ENCODE measurements around the gene GSTT4. TPM values are rescaled to one million over a fixed set of nuclear protein-coding genes. Genes with fewer than 3 reads are reported as not detected.
"Not testable (repeated sequence)": the region's sequence is repeated elsewhere in the genome, so short reads cannot be mapped to it uniquely, and the experiment has no call there.

GSTT4 gene
- total and polyA plus RNA-seq, 5 donors = not detected

- H3K4me1 ChIP-seq (ENCODE audit: control insufficient read depth, insufficient read depth, low read length); H3K27me3 ChIP-seq (ENCODE audit: control insufficient read depth, insufficient read depth); H3K9me3 ChIP-seq (ENCODE audit: control insufficient read depth, low read length); ATAC-seq; intact Hi-C loops (cut with DNase I); DNase-seq; H3K4me3 ChIP-seq (ENCODE audit: low read length); H3K27ac ChIP-seq (ENCODE audit: low read length): not testable (repeated sequence)
- WGBS = 65% methylated on average over 4 of the region's 4 CpGs
These were observed 51.8 kb downstream of the GSTT4 start for GRCh38 chr22:23953485-23953884.

GRCh38 chr22:23952794-23953405 lies 52.4 kb downstream of the GSTT4 start:
- H3K27ac ChIP-seq (ENCODE audit: low read length); intact Hi-C loops (cut with DNase I); H3K4me1 ChIP-seq (ENCODE audit: control insufficient read depth, insufficient read depth, low read length); H3K27me3 ChIP-seq (ENCODE audit: control insufficient read depth, insufficient read depth); H3K4me3 ChIP-seq (ENCODE audit: low read length); H3K9me3 ChIP-seq (ENCODE audit: control insufficient read depth, low read length); ATAC-seq; DNase-seq: not testable (repeated sequence)
- WGBS = 73% methylated on average over 11 of the region's 11 CpGs

DNA sequence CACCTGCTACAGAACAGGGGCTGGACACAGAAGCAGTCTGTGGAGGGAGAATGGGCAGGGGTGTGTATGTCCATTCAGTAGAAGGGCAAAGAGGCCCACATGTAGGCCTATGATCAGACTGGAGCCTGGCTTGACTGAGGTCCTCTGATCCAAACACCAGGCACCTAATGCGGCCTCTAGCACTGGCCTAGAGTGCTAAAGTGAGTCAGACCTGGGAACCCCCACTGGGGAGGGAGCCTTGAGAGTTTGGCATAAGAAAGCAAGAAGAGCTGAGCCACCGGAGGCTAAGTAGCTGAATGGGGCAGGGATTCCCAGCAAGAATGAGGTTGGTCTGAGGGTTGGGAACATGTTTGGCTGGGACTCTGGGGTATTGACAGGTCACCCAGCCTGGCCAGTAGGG lies 53.9 kb downstream of the GSTT4 start:
- H3K4me3 ChIP-seq (ENCODE audit: low read length); intact Hi-C loops (cut with DNase I): not testable (repeated sequence)
- peak in 1 of 2 donors; percentile 15 for ATAC-seq

GRCh38 chr22:23949764-23950163 lies 55.5 kb downstream of the GSTT4 start:
- H3K9me3 ChIP-seq (ENCODE audit: control insufficient read depth, low read length); H3K4me1 ChIP-seq (ENCODE audit: control insufficient read depth, insufficient read depth, low read length); H3K27me3 ChIP-seq (ENCODE audit: control insufficient read depth, insufficient read depth); intact Hi-C loops (cut with DNase I); H3K27ac ChIP-seq (ENCODE audit: low read length); DNase-seq; ATAC-seq; H3K4me3 ChIP-seq (ENCODE audit: low read length): not testable (repeated sequence)
- 78% methylated on average over 17 of the region's 18 CpGs for whole genome bisulfite sequencing

More for the DNA sequence above, 53.9 kb downstream of the GSTT4 start:
- DNase-seq; H3K9me3 ChIP-seq (ENCODE audit: control insufficient read depth, low read length); H3K27ac ChIP-seq (ENCODE audit: low read length); H3K27me3 ChIP-seq (ENCODE audit: control insufficient read depth, insufficient read depth); H3K4me1 ChIP-seq (ENCODE audit: control insufficient read depth, insufficient read depth, low read length): not testable (repeated sequence)
- WGBS = 98% methylated on average over 2 of the region's 2 CpGs

Other genes starting within 250 kb of the GSTT4 start
- gene C22orf15, start 242.5 kb downstream of the GSTT4 start, total RNA-seq = under 1 TPM in 1 of 4 donors, not detected in 3; 0.21 TPM
- gene C22orf15, start 242.5 kb downstream of the GSTT4 start, polyA plus RNA-seq = not detected
- gene CHCHD10, start 237.5 kb downstream of the GSTT4 start, total RNA-seq = 1,000 to 10,000 TPM in 3 of 4 donors, 100 to 1,000 TPM in 1; 993 to 1,434 (median 1,175) TPM
- 1,153 TPM for gene CHCHD10, start 237.5 kb downstream of the GSTT4 start, polyA plus RNA-seq
- gene MMP11, start 232.6 kb downstream of the GSTT4 start, total RNA-seq = 10 to 100 TPM in 2 of 4 donors, 1 to 10 TPM in 2; 2.8 to 15.4 (median 11.5) TPM
- 5.9 TPM for gene MMP11, start 232.6 kb downstream of the GSTT4 start, polyA plus RNA-seq
- 10 to 100 TPM; 48.8 to 55.9 (median 49.4) TPM for gene SMARCB1, start 218.5 kb downstream of the GSTT4 start, total RNA-seq
- 41.1 TPM for gene SMARCB1, start 218.5 kb downstream of the GSTT4 start, polyA plus RNA-seq
- gene DERL3, start 166.4 kb downstream of the GSTT4 start, total RNA-seq = 10 to 100 TPM in 2 of 4 donors, 1 to 10 TPM in 2; 6.1 to 11.6 (median 9.2) TPM
- gene DERL3, start 166.4 kb downstream of the GSTT4 start, polyA plus RNA-seq = 5.0 TPM
- gene SLC2A11, start 147.6 kb downstream of the GSTT4 start, total RNA-seq = 10 to 100 TPM; 12.0 to 27.2 (median 21.0) TPM
- gene SLC2A11, start 147.6 kb downstream of the GSTT4 start, polyA plus RNA-seq = 23.4 TPM
- gene MIF, start 111.1 kb downstream of the GSTT4 start, total RNA-seq = 100 to 1,000 TPM; 250 to 364 (median 272) TPM
- gene MIF, start 111.1 kb downstream of the GSTT4 start, polyA plus RNA-seq = 369 TPM
- 10 to 100 TPM in 1 of 4 donors, 1 to 10 TPM in 3; 2.9 to 11.1 (median 7.1) TPM for gene GSTT2B, start 44.3 kb downstream of the GSTT4 start, total RNA-seq
- gene GSTT2B, start 44.3 kb downstream of the GSTT4 start, polyA plus RNA-seq = 8.5 TPM
- 1 to 10 TPM in 2 of 4 donors, not detected in 2; 1.5 to 2.4 TPM for gene DDTL, start 38.6 kb downstream of the GSTT4 start, total RNA-seq
- 2.7 TPM for gene DDTL, start 38.6 kb downstream of the GSTT4 start, polyA plus RNA-seq
- 100 to 1,000 TPM; 125 to 175 (median 156) TPM for gene DDT, start 31.0 kb downstream of the GSTT4 start, total RNA-seq
- 437 TPM for gene DDT, start 31.0 kb downstream of the GSTT4 start, polyA plus RNA-seq
- not detected for gene GSTT2, start 25.3 kb downstream of the GSTT4 start, total RNA-seq
- 0.14 TPM for gene GSTT2, start 25.3 kb downstream of the GSTT4 start, polyA plus RNA-seq
- gene CABIN1, start 5.9 kb upstream of the GSTT4 start, total RNA-seq = 10 to 100 TPM; 34.7 to 48.6 (median 46.0) TPM
- 31.8 TPM for gene CABIN1, start 5.9 kb upstream of the GSTT4 start, polyA plus RNA-seq
- gene SUSD2, start 176.0 kb upstream of the GSTT4 start, total RNA-seq = 1 to 10 TPM; 6.2 to 7.4 (median 7.3) TPM
- gene SUSD2, start 176.0 kb upstream of the GSTT4 start, polyA plus RNA-seq = 6.7 TPM
- 10 to 100 TPM; 30.2 to 61.0 (median 45.1) TPM for gene GGT5, start 239.6 kb upstream of the GSTT4 start, total RNA-seq
- gene GGT5, start 239.6 kb upstream of the GSTT4 start, polyA plus RNA-seq = 46.3 TPM

All from right cardiac atrium (tissue), 5 donors.